Measurements from ENCODE around the gene AP3D1. TPM values are rescaled to one million over a fixed set of nuclear protein-coding genes. Genes with fewer than 3 reads are reported as not detected.

AP3D1 gene
- total and polyA plus RNA-seq, 4 donors = 21.7 to 79.8 (median 59.6) TPM

- peaks cover 18 to 65% (median 41%) of the 10 kb centered on the region in 4 donors for H3K4me1 ChIP-seq (ENCODE audit: control insufficient read depth in 4 of 4, insufficient read depth in 4 of 4, low read length in 3 of 4)
- DNase-seq (ENCODE audit: low spot score) = peak; percentile 44
- no peaks in the 10 kb centered on the region for H3K27me3 ChIP-seq (ENCODE audit: control insufficient read depth in 4 of 4, insufficient read depth in 4 of 4, low read length in 3 of 4)
- H3K9ac ChIP-seq (ENCODE audit: low read depth in 1 of 2, low read length in 2 of 2) = peak overlapping the region in 1 of 2 donors; percentile 1
- no peaks in the 10 kb centered on the region for H3K9me3 ChIP-seq (ENCODE audit: control insufficient read depth in 4 of 4, low read length in 3 of 4)
- no peak overlapping the region for H3K4me3 ChIP-seq (ENCODE audit: low read depth in 1 of 3, low read length in 3 of 3)
- no peaks in the 10 kb centered on the region for H3K36me3 ChIP-seq (ENCODE audit: control insufficient read depth in 4 of 4, insufficient read depth in 3 of 4, low read depth in 1 of 4, low read length in 3 of 4)
- TF ChIP-seq NR2F2 (IDR thresholded peaks at IDR 0.05) (peak; percentile 70), ZBTB33 (IDR thresholded peaks at IDR 0.05) (no peak)
- H3K27ac ChIP-seq (ENCODE audit: low read depth in 1 of 2, low read length in 2 of 2) = peak overlapping the region; percentile 89 to 91
- WGBS = 43% methylated on average over 16 of the region's 16 CpGs
Observed at GRCh38 chr19:2167896-2168618, 16.7 kb upstream of the AP3D1 start.

GRCh38 chr19:2166741-2167738 lies 15.7 kb upstream of the AP3D1 start:
- 32% methylated on average over 35 of the region's 35 CpGs for WGBS
- TF ChIP-seq MAX (IDR thresholded peaks at IDR 0.05) = no peak
- peak; percentile 86 for TF ChIP-seq FOXA2 (IDR thresholded peaks at IDR 0.05)
- TF ChIP-seq NR2F2 (IDR thresholded peaks at IDR 0.05) = peak; percentile 27
- TF ChIP-seq REST (IDR thresholded peaks at IDR 0.05) = peak; percentile 67
- no peak for TF ChIP-seq CTCF (IDR thresholded peaks at IDR 0.05; ENCODE audit: low read depth, low read length, missing input control)
- peak; percentile 65 to 68 for TF ChIP-seq HNF4A (conservative IDR thresholded peaks at IDR 0.05)
- no peak for TF ChIP-seq GABPA (IDR thresholded peaks at IDR 0.05 in 1 of 2, conservative IDR thresholded peaks at IDR 0.05 in 1 of 2)
- TF ChIP-seq FOXA1 (IDR thresholded peaks at IDR 0.05) = peak; percentile 70
- TF ChIP-seq RXRA (IDR thresholded peaks at IDR 0.05) = peak; percentile 15 to 79
- peak in 1 of 2 donors; percentile 40 for TF ChIP-seq JUND (IDR thresholded peaks at IDR 0.05)
- peak; percentile 25 to 78 for TF ChIP-seq EGR1 (IDR thresholded peaks at IDR 0.05; ENCODE audit: low read depth in 2 of 2)
- peak; percentile 70 for TF ChIP-seq YY1 (IDR thresholded peaks at IDR 0.05)
- TF ChIP-seq ZBTB33 (IDR thresholded peaks at IDR 0.05) = peak; percentile 60
- TF ChIP-seq RAD21 (IDR thresholded peaks at IDR 0.05) = peak in 1 of 2 donors; percentile 18
- peak; percentile 56 for TF ChIP-seq SP1 (IDR thresholded peaks at IDR 0.05)
- no peak for TF ChIP-seq HNF4G (IDR thresholded peaks at IDR 0.05)
- TF ChIP-seq TAF1 (conservative IDR thresholded peaks at IDR 0.05) = no peak
- TF ChIP-seq ATF3 (IDR thresholded peaks at IDR 0.05) = no peak
- H3K4me3 ChIP-seq (ENCODE audit: low read depth in 1 of 3, low read length in 3 of 3) = no peak overlapping the region

More at GRCh38 chr19:2166741-2167738, 15.7 kb upstream of the AP3D1 start:
- Histone ChIP-seq H3K36me3 (ENCODE audit: control insufficient read depth in 4 of 4, insufficient read depth in 3 of 4, low read depth in 1 of 4, low read length in 3 of 4) (no peaks in the 10 kb centered on the region), H3K9ac (ENCODE audit: low read depth in 1 of 2, low read length in 2 of 2) (peak overlapping the region in 1 of 2 donors; percentile 9), H3K4me1 (ENCODE audit: control insufficient read depth in 4 of 4, insufficient read depth in 4 of 4, low read length in 3 of 4) (peaks cover 17 to 65% (median 40%) of the 10 kb centered on the region in 4 donors), H3K9me3 (ENCODE audit: control insufficient read depth in 4 of 4, low read length in 3 of 4) (no peaks in the 10 kb centered on the region), H3K27me3 (ENCODE audit: control insufficient read depth in 4 of 4, insufficient read depth in 4 of 4, low read length in 3 of 4) (no peaks in the 10 kb centered on the region), H3K27ac (ENCODE audit: low read depth in 1 of 2, low read length in 2 of 2) (peak overlapping the region; percentile 89 to 91)
- DNase-seq (ENCODE audit: low spot score) = peak; percentile 41
